GM23248 (cell line): ENCODE measurements around the gene DOCK6.

Source experiments
- EZH2 ChIP-seq: fragments of 200-600 bp; sonication (generic); IDR thresholded peaks from 2 replicates; pipeline ENCODE4 v1.6.1; 2018; ENCODE audit warnings: antibody characterized with exemption, mild to moderate bottlenecking; ENCODE audit not compliant: insufficient read depth, poor library complexity, severe bottlenecking
- EZH2phosphoT487 ChIP-seq: fragments of 200-600 bp; sonication (generic); IDR thresholded peaks from 2 replicates; pipeline ENCODE4 v1.6.1; 2018; ENCODE audit warnings: antibody characterized with exemption, moderate library complexity, mild to moderate bottlenecking, low read depth; ENCODE audit not compliant: insufficient read depth

DNA sequence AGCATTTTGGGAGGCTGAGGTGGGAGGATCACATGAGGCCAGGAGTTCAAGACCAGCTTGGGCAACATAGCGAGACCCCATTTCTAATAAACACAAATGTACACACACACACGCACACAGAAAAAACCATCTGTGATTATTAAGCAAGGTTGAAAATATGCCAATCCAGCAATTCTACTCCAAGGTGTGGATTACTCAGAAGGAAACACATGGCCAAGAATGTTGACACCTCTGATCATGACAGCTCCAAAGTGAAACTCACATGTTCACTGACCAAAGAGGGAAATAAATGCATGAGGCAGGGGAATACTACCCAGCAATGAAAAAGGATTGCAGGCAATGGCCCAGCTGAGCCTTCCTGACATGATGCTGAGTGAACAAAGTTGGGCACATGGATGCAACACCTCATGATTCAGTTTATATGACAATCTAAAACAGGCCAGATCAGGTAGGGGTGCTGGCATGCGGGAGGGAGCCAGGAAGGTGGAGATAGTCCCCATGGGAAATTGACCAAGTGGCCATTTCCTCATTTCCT is 4.4 kb downstream of the DOCK6 start:
- no peak for TF ChIP-seq EZH2
- no peak for TF ChIP-seq EZH2phosphoT487
